ENCODE results near the gene CNN2.

DNA sequence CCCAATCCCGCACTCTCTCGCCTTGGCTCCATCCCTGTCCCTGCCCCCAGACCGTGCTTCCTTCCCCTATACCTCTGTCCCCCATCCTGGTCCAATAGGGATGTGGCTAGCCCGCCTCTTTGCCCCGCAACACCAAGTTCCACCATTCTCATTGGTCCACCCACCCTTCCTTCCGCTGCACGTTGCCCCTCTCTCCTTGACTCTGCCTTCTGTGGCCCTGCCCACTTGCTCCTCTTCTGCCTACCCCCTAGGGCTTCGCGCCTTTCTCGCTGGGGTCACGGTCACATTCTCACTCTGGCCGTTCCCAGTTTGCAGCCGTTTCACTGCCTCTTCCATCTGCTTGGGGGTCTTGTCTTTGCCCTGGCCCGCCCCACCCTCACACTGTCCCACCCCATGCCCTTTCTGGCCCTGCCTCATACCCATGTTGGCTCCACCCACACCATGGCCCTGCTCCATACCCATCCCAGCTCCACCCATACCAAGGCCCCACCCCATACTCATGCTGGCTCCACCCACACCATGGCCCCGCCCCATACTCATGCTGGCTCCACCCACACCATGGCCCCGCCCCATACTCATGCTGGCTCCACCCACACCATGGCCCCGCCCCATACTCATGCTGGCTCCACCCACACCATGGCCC lies 36.1 kb downstream of the CNN2 start:
- no peak for TF ChIP-seq GATA2 (IDR thresholded peaks at IDR 0.05; ENCODE audit: low read depth, low read length)
- TF ChIP-seq GATA3 (IDR thresholded peaks at IDR 0.05; ENCODE audit: low read depth, low read length) = no peak
